WI38 (cell line): ENCODE data around the gene LCE1A.

ENCODE experiments used
- H3K4me3 ChIP-seq: 2 replicates; pipeline ENCODE4 v1.5.1; 2011; ENCODE audit warnings: low read depth, mild to moderate bottlenecking, control low read depth, low read length
- TF ChIP-seq, protein P1 (sequence below): IDR thresholded peaks from 2 replicates; pipeline ENCODE4 v1.5.1; 2012; ENCODE audit warnings: low read depth, mild to moderate bottlenecking, control low read depth, low read length

LCE1A gene

DNA sequence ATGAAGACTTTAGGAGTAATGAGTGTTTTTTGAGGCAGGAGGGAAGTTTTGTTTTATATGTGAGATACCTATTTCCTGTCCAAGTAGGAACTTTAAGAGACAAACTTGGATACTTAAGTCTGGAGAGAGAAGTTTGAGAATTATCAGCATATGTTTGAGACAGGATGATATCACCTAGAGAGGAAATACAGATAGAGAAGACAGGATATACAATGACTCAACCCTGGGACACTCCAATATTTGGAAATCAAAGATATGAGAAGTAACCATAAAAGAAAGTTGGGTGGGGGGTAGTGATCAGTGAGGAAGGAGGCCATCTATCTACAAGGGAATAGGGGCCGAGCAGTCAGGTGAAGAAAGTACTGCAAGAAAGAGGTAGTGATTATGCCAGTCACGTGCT is 39.0 kb downstream of the LCE1A start:
- no peak overlapping the region for H3K4me3 ChIP-seq
- TF ChIP-seq, protein P1, sequence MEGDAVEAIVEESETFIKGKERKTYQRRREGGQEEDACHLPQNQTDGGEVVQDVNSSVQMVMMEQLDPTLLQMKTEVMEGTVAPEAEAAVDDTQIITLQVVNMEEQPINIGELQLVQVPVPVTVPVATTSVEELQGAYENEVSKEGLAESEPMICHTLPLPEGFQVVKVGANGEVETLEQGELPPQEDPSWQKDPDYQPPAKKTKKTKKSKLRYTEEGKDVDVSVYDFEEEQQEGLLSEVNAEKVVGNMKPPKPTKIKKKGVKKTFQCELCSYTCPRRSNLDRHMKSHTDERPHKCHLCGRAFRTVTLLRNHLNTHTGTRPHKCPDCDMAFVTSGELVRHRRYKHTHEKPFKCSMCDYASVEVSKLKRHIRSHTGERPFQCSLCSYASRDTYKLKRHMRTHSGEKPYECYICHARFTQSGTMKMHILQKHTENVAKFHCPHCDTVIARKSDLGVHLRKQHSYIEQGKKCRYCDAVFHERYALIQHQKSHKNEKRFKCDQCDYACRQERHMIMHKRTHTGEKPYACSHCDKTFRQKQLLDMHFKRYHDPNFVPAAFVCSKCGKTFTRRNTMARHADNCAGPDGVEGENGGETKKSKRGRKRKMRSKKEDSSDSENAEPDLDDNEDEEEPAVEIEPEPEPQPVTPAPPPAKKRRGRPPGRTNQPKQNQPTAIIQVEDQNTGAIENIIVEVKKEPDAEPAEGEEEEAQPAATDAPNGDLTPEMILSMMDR = no peak

DNA sequence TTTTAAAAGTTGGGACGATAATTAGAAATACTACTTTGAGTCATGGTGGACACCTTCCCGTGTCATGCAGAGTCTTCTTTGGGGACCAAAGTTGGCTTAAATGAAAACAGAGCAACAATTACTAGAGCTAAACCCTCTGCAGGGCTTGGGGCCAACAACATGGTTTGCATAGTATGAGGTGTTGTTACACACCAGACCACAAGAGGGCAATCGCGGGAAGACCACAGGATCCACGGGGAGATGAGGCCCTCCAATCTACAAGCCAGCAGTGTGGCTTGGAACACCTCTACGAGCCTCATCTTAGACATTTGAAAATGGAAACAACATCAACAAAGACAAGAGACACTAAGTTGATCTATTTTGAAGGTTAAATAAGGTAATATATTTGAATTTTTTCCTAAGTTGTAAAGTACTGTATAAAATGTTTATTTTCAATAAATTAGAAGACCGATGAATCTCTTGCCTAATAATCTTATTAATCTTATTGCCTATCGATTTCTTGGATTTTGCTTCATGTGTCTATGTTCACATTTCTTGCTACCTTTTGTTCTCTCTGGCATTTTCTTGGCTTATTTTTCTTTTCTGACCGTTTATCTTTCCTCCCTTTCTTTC is 42.6 kb downstream of the LCE1A start:
- TF ChIP-seq, protein P1 = peak; percentile 68
- H3K4me3 ChIP-seq = no peak overlapping the region

DNA sequence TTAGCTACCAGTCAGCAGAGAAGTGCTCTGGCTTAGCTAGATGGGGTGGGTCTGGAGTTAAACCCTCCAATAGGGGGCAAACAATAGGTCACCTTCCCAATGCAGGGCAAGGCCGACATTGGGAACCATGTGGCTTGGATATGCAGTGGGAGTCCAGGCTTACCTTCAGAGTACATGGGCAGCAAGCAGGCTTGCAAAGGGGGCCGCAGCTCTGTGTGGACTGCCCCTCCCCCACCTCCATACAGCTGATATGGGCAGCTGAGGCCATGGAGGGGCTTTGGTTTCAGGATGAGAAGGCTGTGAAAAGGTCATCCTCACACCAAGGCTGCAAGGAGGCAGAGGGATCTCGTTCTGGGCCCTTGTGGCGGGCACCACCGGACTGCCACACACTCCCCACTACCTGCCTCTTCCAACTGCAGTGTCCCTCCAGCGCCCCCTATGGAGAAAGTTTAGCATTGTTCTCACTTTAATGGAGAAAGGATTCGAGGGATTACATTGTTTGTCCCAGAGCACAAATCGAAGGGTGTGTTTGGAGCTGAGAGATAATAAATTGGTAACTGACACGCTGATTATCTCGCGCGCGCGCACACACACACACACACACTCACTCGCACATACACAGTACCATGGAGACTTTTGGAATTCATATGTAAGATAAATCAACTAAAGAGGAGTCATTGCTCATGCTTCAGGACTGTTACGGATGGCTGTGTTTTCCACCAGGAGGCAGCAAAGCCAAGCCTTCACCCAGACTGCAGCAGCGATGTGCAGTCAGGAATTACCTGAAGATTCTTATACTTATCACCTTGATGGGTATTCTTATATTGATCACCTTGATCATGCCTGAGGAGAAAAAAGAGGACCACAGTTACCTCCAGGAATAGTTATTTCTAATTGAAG is 43.8 kb downstream of the LCE1A start:
- TF ChIP-seq, protein P1 = no peak
- no peak overlapping the region for H3K4me3 ChIP-seq

DNA sequence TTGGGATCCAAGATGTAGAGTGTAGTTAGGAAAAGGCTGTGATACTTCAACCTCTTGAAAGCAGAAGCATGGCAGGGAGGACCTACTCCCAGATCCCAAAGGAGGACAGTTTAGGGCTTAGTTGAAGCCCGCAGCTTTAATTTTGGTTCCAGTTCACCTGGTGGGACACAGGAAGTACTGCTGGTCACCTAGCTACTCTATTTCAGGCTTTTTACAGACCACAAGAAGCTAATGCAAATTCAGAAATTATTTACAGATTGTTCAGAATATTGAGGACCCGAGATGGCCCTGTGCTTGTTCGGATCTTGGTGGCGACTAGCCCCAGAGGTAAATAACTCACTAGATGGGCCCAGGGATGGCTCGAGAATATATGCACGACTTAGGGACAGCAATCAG is 44.5 kb downstream of the LCE1A start:
- H3K4me3 ChIP-seq = no peak overlapping the region
- TF ChIP-seq, protein P1 = no peak

DNA sequence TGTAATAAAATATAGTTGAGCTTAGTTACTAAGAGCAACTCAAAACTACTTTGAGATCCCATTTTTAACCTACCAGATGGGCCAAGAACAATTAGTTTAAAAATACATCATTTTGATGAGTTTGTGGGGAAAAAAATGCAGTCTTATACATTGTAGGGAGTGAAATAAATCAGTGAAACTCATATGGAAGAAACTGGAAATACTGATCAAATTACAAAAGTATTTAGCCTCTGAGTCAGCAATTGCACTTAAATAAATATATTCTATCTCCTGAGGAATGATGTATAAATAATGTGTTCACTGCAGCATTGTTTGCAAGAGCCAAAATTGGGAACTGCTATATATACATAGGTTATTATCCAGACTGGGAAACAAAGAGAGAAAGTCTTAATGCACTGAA is 46.2 kb downstream of the LCE1A start:
- TF ChIP-seq, protein P1 = no peak
- no peak overlapping the region for H3K4me3 ChIP-seq

DNA sequence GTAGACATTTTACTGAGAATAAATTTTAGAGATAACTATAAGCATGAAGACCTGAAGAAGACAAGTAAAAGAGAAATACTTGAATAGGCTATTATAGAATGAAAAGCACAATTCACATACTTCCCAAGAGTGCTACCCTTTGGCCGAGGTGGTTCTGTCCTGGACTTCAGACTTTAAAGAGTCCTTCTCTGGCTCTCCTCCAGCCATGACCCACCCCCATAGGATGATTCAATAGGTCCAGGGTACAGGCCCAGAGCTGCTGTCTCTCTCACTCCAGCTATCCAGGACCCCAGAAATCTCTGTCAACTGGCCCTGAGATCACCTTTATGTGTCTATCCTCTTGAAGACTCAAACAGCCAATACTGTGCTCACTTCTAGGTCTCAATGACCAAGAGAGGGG is 49.6 kb downstream of the LCE1A start:
- H3K4me3 ChIP-seq = no peak overlapping the region
- TF ChIP-seq, protein P1 = no peak
